ENCODE measurements around the gene KCNN1.
"Not testable (repeated sequence)": the region's sequence is repeated elsewhere in the genome, so short reads cannot be mapped to it uniquely, and the experiment has no call there.

KCNN1 gene

DNA sequence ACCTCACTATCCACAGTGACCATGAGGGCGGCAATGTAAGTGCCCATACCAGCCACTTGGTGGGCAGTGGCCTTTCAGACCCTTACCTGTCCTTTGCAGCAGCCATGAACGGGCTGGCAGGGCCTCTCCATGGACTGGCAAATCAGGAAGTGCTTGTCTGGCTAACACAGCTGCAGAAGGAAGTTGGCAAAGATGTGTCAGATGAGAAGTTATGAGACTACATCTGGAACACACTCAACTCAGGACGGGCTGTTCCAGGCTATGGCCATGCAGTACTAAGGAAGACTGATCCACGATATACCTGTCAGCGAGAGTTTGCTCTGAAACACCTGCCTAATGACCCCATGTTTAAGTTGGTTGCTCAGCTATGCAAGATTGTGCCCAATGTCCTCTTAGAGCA is 64.5 kb downstream of the KCNN1 start:
- not testable (repeated sequence) for H3K23ac ChIP-seq (ENCODE audit: low read length in 2 of 2); H3K27ac ChIP-seq (ENCODE audit: low read length, poor library complexity, severe bottlenecking); H2BK12ac ChIP-seq (ENCODE audit: low read length in 2 of 2); H2BK5ac ChIP-seq (ENCODE audit: low read depth, low read length, poor library complexity, severe bottlenecking); H4K91ac ChIP-seq (ENCODE audit: low read length); H2BK120ac ChIP-seq (ENCODE audit: low read depth, low read length); H3K4ac ChIP-seq (ENCODE audit: low read depth in 1 of 2, low read length in 2 of 2); H2BK15ac ChIP-seq (ENCODE audit: low read depth, poor library complexity, severe bottlenecking); H3K27me3 ChIP-seq (ENCODE audit: control insufficient read depth in 1 of 2, insufficient read depth in 1 of 2, low read length in 2 of 2); H3K18ac ChIP-seq (ENCODE audit: low read depth in 1 of 2, low read length in 2 of 2); H3K4me3 ChIP-seq (ENCODE audit: insufficient read depth in 1 of 2, low read depth in 1 of 2, low read length in 2 of 2); H4K8ac ChIP-seq (ENCODE audit: low read length); H3K4me1 ChIP-seq (ENCODE audit: control insufficient read depth, insufficient read depth, low read depth, low read length); H3K9me3 ChIP-seq (ENCODE audit: control insufficient read depth, low read length); H3K9ac ChIP-seq (ENCODE audit: low read length); H3K36me3 ChIP-seq (ENCODE audit: control insufficient read depth in 1 of 2, insufficient read depth in 2 of 2, low read depth in 1 of 2, low read length in 2 of 2); H2AFZ ChIP-seq (ENCODE audit: low read depth, low read length); H2AK5ac ChIP-seq (ENCODE audit: low read length, severe bottlenecking); H3K79me1 ChIP-seq (replicated peaks; ENCODE audit: low read length, poor library complexity, severe bottlenecking); H3K4me2 ChIP-seq (ENCODE audit: low read length, poor library complexity, severe bottlenecking); DNase-seq; H3K14ac ChIP-seq (ENCODE audit: low read length in 2 of 2)
- 82% methylated on average over 5 of the region's 5 CpGs for WGBS

DNA sequence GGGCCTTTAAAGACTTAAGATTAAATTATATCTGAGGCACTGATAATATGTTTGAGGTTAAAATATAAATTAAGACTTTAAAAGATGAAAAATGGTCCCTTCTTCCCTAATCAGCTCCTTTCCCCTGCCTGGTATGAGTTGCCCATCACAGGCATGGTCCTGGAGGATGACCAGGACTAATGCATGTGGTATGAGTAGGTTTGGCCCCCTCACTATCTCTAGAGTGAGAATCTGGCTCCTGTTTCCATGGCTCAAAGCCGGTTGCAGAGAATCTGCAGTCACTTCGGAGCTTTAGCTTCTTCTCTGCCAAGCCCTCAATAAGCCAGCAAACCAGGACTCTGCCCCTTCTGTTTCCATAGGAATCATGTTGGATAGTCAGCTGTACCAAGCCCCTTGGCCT is 65.2 kb downstream of the KCNN1 start:
- not testable (repeated sequence) for H2AK5ac ChIP-seq (ENCODE audit: low read length, severe bottlenecking); H3K4me2 ChIP-seq (ENCODE audit: low read length, poor library complexity, severe bottlenecking); DNase-seq; H3K27me3 ChIP-seq (ENCODE audit: control insufficient read depth in 1 of 2, insufficient read depth in 1 of 2, low read length in 2 of 2); H2BK15ac ChIP-seq (ENCODE audit: low read depth, poor library complexity, severe bottlenecking); H3K9me3 ChIP-seq (ENCODE audit: control insufficient read depth, low read length); H4K8ac ChIP-seq (ENCODE audit: low read length); H3K4ac ChIP-seq (ENCODE audit: low read depth in 1 of 2, low read length in 2 of 2); H4K91ac ChIP-seq (ENCODE audit: low read length); H3K14ac ChIP-seq (ENCODE audit: low read length in 2 of 2); H2BK120ac ChIP-seq (ENCODE audit: low read depth, low read length); H3K9ac ChIP-seq (ENCODE audit: low read length); H3K27ac ChIP-seq (ENCODE audit: low read length, poor library complexity, severe bottlenecking); H2BK5ac ChIP-seq (ENCODE audit: low read depth, low read length, poor library complexity, severe bottlenecking); H2BK12ac ChIP-seq (ENCODE audit: low read length in 2 of 2); H3K36me3 ChIP-seq (ENCODE audit: control insufficient read depth in 1 of 2, insufficient read depth in 2 of 2, low read depth in 1 of 2, low read length in 2 of 2); H3K18ac ChIP-seq (ENCODE audit: low read depth in 1 of 2, low read length in 2 of 2); H3K79me1 ChIP-seq (replicated peaks; ENCODE audit: low read length, poor library complexity, severe bottlenecking); H3K4me3 ChIP-seq (ENCODE audit: insufficient read depth in 1 of 2, low read depth in 1 of 2, low read length in 2 of 2); H3K4me1 ChIP-seq (ENCODE audit: control insufficient read depth, insufficient read depth, low read depth, low read length); H2AFZ ChIP-seq (ENCODE audit: low read depth, low read length); H3K23ac ChIP-seq (ENCODE audit: low read length in 2 of 2)
- 73% methylated on average over 2 of the region's 2 CpGs for WGBS

DNA sequence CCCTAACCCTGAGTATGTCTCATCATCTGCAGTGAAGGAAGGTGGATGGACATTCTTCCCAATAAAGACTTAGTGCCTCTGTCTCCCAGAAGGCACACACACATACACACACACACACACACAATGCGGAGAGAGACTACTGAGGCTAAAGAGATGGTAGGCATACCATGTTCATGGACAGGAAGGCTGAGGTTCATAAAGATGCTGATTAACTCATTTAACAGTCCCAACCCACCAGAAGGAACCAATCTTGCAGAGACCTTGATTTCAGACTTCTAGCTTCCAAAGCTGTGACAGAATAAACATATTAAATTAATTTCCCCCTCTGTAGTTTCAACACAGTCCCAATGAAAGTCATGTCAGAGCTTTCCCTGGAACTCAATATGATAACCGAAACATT is 74.1 kb downstream of the KCNN1 start:
- H3K23ac ChIP-seq (ENCODE audit: low read length in 2 of 2): no peak overlapping the region
- H3K9ac ChIP-seq (ENCODE audit: low read length): no peak overlapping the region
- H2AK5ac ChIP-seq (ENCODE audit: low read length, severe bottlenecking): no peak overlapping the region
- no peak overlapping the region for H2AFZ ChIP-seq (ENCODE audit: low read depth, low read length)
- peaks cover 9% of the 10 kb centered on the region for H3K9me3 ChIP-seq (ENCODE audit: control insufficient read depth, low read length)
- H3K27ac ChIP-seq (ENCODE audit: low read length, poor library complexity, severe bottlenecking): no peak overlapping the region
- H2BK12ac ChIP-seq (ENCODE audit: low read length in 2 of 2): no peak overlapping the region
- no peak overlapping the region for H4K8ac ChIP-seq (ENCODE audit: low read length)
- no peak overlapping the region for H4K91ac ChIP-seq (ENCODE audit: low read length)
- peaks cover 6 to 11% of the 10 kb centered on the region in 2 experiments for H3K27me3 ChIP-seq (ENCODE audit: control insufficient read depth in 1 of 2, insufficient read depth in 1 of 2, low read length in 2 of 2)
- no peak overlapping the region for H3K4me3 ChIP-seq (ENCODE audit: insufficient read depth in 1 of 2, low read depth in 1 of 2, low read length in 2 of 2)
- H3K18ac ChIP-seq (ENCODE audit: low read depth in 1 of 2, low read length in 2 of 2): no peak overlapping the region
- peak overlapping the region in 1 of 2 experiments; percentile 65 for H3K14ac ChIP-seq (ENCODE audit: low read length in 2 of 2)
- DNase-seq: no peak
- H3K79me1 ChIP-seq (replicated peaks; ENCODE audit: low read length, poor library complexity, severe bottlenecking): no peaks in the 10 kb centered on the region
- no peak overlapping the region for H3K4me2 ChIP-seq (ENCODE audit: low read length, poor library complexity, severe bottlenecking)
- no peaks in the 10 kb centered on the region for H3K36me3 ChIP-seq (ENCODE audit: control insufficient read depth in 1 of 2, insufficient read depth in 2 of 2, low read depth in 1 of 2, low read length in 2 of 2)
- no peak overlapping the region for H3K4ac ChIP-seq (ENCODE audit: low read depth in 1 of 2, low read length in 2 of 2)
- peaks cover 11% of the 10 kb centered on the region for H3K4me1 ChIP-seq (ENCODE audit: control insufficient read depth, insufficient read depth, low read depth, low read length)
- H2BK15ac ChIP-seq (ENCODE audit: low read depth, poor library complexity, severe bottlenecking): no peak overlapping the region
- no peak overlapping the region for H2BK5ac ChIP-seq (ENCODE audit: low read depth, low read length, poor library complexity, severe bottlenecking)
- WGBS: 93% methylated on average over 2 of the region's 2 CpGs
- H2BK120ac ChIP-seq (ENCODE audit: low read depth, low read length): no peak overlapping the region

DNA sequence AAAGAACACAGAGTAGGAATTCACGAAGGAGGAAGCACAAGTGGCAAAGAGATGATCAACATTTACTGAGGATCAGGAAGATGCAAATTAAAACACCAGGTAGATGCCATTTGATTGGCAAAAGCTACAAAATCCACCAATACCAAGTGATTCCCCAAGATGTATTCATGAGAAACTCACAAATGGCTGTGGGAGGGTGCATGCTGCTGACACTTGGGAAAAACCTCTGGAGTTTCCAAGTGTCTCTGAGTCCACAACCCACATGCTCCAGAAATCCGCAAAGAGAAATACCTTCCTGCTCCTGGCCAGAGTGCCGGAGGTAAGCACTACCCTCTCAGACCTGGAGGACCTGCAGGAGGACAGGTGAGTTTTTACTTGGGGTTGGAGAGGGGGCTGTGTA is 76.8 kb downstream of the KCNN1 start:
- H2BK5ac ChIP-seq (ENCODE audit: low read depth, low read length, poor library complexity, severe bottlenecking): no peak overlapping the region
- no peak overlapping the region for H3K4me2 ChIP-seq (ENCODE audit: low read length, poor library complexity, severe bottlenecking)
- H2BK120ac ChIP-seq (ENCODE audit: low read depth, low read length): no peak overlapping the region
- no peak overlapping the region for H2AK5ac ChIP-seq (ENCODE audit: low read length, severe bottlenecking)
- WGBS: 100% methylated on average over 2 of the region's 3 CpGs
- peaks cover 11% of the 10 kb centered on the region for H3K4me1 ChIP-seq (ENCODE audit: control insufficient read depth, insufficient read depth, low read depth, low read length)
- no peak overlapping the region for H2BK15ac ChIP-seq (ENCODE audit: low read depth, poor library complexity, severe bottlenecking)
- no peak overlapping the region for H2BK12ac ChIP-seq (ENCODE audit: low read length in 2 of 2)
- H4K91ac ChIP-seq (ENCODE audit: low read length): no peak overlapping the region
- no peak overlapping the region for H3K9ac ChIP-seq (ENCODE audit: low read length)
- H2AFZ ChIP-seq (ENCODE audit: low read depth, low read length): no peak overlapping the region
- H3K4ac ChIP-seq (ENCODE audit: low read depth in 1 of 2, low read length in 2 of 2): no peak overlapping the region
- H3K4me3 ChIP-seq (ENCODE audit: insufficient read depth in 1 of 2, low read depth in 1 of 2, low read length in 2 of 2): no peak overlapping the region
- H3K23ac ChIP-seq (ENCODE audit: low read length in 2 of 2): no peak overlapping the region
- H3K36me3 ChIP-seq (ENCODE audit: control insufficient read depth in 1 of 2, insufficient read depth in 2 of 2, low read depth in 1 of 2, low read length in 2 of 2): no peaks in the 10 kb centered on the region
- no peak overlapping the region for H4K8ac ChIP-seq (ENCODE audit: low read length)
- no peak for DNase-seq
- H3K27me3 ChIP-seq (ENCODE audit: control insufficient read depth in 1 of 2, insufficient read depth in 1 of 2, low read length in 2 of 2): peaks cover 6 to 11% of the 10 kb centered on the region in 2 experiments
- peaks cover 9% of the 10 kb centered on the region for H3K9me3 ChIP-seq (ENCODE audit: control insufficient read depth, low read length)
- no peak overlapping the region for H3K27ac ChIP-seq (ENCODE audit: low read length, poor library complexity, severe bottlenecking)
- H3K14ac ChIP-seq (ENCODE audit: low read length in 2 of 2): no peak overlapping the region
- no peaks in the 10 kb centered on the region for H3K79me1 ChIP-seq (replicated peaks; ENCODE audit: low read length, poor library complexity, severe bottlenecking)
- H3K18ac ChIP-seq (ENCODE audit: low read depth in 1 of 2, low read length in 2 of 2): no peak overlapping the region

Measured in mesenchymal stem cell (in vitro differentiated cells and primary cell).